NCI-H146 treated with DMSO at 0.1 percent for 48 hours (cell line): ENCODE results near the gene FBXL14.

Source experiments
- DNase-seq: peaks from one replicate; lab custom pipeline; 2025; ENCODE audit not compliant: unreplicated experiment; lab: John Stamatoyannopoulos, UW

Gene FBXL14, protein sequence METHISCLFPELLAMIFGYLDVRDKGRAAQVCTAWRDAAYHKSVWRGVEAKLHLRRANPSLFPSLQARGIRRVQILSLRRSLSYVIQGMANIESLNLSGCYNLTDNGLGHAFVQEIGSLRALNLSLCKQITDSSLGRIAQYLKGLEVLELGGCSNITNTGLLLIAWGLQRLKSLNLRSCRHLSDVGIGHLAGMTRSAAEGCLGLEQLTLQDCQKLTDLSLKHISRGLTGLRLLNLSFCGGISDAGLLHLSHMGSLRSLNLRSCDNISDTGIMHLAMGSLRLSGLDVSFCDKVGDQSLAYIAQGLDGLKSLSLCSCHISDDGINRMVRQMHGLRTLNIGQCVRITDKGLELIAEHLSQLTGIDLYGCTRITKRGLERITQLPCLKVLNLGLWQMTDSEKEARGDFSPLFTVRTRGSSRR

DNA sequence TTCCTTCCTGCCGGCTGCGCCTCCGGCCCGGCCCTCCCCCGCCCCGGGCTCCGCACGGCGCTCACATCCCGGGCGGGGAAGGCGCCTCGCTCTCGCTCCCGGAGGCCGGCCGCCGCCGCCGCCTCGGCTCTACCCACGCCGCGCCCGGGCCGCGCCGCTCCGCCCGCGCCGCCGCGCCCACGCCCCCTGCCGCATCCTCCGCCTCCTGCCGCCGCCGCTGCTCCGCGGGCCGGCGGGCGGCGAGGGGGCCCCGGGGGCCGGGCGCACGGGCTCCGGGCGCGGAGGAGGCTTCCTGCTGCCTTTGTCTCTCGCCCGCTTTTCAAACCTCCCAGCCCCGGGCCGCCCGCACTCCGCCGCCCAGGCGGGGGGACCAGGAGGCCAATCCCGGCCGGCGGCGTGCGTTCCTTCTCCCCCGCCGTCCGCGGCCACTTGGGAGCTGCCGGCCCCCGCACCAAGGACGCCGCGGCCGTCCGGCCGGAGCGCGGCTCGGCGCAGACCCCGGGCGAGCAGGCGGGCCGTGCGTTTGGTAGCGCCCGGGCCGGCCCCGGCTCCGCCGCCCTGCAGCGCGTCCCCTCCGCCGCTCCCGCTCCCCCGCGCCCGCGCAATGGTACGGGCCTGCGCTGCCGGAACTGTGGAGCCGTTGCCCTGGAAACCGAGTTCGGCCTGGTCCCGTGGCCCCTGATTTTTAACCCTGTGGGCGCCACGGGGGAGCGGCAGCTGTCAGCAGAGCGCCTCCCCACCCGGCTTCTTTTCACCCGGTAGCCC is at the start of gene FBXL14:
FBXL14 (minus strand) TSS at position 321 of the 765 bp plus-strand sequence. CDS start 515 bp downstream, outside the sequence.
- DNase-seq: peak; percentile 77

DNA sequence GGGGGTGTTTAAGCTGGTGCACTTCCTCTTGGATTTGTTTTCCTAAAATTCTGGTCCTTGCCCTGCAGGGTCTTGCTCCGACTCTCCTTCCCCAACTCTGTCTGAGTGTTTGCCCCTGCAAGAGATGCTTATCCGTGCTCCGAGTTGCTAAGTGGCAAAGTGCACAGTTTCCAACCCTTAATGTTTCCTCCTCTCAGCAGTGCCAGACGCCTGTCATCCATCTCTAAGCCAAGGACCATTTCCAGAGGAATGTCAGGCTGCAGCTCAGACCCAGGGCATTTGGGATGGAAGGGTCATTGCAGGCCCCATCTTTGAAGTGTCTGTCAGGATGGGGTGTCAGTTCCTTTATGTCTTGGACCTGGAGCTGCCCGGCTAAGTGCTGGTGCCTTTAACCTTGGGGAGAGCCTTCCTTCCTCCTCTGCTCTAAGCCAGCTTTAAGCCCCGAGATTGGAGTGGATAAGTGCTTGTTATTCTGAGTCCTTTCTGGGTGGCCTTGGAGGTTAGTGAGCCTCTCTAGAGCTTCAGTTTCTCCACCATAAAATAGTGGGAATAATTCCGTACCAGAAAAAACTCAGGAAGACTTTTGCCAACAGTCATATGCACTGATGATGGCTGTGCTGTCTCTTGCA is 49.6 kb upstream of the FBXL14 start:
- no peak for DNase-seq

DNA sequence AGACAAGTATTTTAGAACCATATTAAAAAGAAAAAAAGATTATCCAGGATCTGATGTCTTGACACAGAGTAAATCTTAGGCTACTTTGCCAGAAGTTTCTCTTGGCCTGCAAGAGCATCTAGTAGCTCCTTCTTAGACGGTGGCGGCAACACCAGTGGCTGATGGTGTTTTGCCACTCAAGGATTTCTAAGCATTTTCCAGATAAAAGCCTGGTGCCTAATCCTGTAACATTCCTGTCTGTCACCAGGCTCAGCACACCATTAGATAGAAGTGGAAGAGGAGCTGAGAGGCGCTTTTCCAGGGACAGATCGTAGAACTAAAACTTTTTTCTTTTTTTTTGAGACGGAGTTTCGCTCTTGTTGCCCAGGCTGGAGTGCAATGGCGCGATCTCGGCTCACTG is 48.7 kb upstream of the FBXL14 start:
- no peak for DNase-seq

DNA sequence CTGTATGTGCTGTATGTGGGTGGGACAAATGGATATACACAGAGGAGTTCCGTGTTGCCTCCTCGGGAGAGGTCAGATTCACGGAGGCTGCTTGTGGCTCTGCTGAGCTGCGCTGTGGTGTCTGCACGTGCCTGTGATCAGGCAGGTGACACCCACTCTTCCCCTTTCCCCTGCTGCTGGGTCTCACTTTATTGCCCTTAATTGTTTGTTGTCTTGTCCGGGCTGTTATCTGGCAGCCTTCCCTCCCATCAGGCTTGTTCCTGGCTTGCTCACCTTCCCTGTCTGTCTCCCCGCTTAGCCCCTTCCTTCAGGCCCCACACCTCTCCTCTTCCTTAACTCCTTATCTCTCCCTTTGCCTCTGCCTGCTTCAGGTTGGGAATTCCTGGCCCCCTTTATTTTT is 48.1 kb upstream of the FBXL14 start:
- no peak for DNase-seq

DNA sequence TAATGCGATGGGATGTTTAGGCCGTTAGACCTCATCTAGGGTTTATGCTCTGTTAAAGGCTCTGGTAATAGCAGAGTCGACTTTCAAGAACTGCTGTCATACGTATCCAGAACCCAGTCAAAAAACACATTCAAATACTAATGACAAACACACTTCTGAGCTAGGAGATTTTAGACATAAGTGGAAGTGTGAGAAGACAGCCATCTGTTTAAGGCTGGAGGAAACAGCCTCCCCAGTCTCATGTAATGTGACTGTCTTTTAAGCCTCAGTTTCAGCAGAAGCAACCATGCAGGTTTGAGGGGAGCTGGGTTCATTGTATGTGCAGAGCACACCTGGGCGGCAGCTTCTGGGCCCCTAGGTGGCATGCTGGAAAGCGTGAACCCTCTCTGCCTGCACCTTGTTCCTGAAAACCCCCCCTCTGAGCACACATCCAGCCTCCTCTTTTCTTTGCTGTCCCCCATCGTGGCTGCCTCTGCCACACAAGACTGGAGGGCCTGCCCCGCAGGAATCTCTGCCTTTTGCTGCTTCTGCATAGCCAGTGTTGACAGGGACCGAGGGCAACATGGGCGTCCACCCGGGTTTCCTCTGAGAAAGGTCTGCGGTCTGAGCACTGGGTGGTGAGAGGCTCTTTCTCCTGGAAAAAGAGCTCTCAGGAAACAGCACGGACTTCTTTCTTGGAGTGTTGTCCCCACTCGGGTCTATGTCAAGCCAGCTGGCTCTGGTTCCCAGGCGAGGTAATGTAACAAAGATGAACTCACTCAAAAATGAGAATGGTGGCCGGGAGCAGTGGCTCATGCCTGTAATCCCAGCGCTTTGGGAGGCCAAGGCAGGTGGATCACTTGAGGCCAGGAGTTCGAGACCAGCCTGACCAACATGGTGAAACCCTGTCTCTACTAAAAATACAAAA is 46.2 kb upstream of the FBXL14 start:
- no peak for DNase-seq

DNA sequence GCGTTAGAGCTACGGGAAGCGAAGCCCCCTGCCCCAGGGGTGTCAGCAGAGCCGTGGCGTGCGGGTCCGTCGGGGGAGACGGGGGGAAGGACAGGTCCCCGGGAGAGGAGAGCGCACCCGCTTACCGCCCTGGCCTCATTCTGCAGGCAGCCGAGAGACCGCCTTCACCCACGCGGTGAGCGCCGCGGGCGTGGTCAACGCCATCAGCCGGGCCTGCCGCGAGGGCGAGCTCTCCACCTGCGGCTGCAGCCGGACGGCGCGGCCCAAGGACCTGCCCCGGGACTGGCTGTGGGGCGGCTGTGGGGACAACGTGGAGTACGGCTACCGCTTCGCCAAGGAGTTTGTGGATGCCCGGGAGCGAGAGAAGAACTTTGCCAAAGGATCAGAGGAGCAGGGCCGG is 45.2 kb upstream of the FBXL14 start:
- no peak for DNase-seq

DNA sequence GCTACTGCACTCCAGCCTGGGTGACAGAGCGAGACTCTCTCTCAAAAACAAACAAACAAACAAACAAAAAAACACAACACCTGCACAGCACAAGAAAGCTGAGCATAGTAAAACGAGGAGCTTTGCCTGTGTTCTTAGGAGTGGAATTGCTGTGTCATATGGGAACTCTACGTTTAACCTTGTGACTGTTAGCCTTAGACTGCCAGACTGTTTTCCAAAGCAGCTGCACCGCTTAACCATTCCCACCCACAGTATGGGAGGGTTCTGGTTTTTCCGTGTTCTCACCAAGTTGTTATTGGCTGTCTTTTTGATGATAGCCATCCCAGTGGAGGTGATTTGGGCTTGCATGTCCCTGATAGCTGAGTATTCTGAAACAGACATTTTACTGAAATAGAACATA is 43.8 kb upstream of the FBXL14 start:
- DNase-seq: no peak

DNA sequence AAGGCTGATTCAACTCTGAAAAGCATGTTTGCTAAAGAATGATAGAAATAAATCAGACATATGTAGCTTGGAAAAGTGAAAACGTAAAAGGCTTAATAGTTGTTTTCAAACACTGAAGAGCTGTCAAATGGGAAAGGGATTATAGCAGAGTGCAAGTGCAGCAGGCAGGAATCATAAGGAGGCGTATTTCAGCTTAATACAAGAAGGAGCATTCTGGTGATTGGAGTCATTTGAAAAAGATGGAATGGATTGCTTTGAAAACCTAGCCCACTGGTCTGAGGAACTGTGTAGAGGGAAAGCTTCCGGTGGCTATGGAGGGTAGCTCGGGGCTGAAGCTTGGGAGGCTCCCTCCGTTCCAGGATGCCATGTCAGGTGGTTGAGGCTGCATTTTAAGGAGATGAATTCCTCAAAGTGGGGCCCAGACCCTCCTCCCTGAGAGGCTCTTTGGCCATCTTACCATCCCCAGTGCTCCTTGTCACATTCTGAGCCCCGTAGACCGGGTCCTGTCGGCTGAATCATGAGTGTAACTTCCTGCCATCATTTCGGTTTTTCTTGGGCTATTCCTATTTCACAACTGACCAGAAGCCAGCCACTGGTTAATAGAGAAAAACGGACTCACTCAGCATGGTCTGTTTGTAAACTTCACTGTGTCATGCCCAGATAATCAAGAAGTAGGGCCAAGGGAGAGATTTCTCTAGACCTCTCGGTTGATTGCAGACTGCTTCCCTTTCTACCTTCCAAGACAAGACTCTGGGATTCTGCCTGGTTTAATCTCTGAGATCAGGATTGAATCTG is 41.1 kb upstream of the FBXL14 start:
- no peak for DNase-seq

DNA sequence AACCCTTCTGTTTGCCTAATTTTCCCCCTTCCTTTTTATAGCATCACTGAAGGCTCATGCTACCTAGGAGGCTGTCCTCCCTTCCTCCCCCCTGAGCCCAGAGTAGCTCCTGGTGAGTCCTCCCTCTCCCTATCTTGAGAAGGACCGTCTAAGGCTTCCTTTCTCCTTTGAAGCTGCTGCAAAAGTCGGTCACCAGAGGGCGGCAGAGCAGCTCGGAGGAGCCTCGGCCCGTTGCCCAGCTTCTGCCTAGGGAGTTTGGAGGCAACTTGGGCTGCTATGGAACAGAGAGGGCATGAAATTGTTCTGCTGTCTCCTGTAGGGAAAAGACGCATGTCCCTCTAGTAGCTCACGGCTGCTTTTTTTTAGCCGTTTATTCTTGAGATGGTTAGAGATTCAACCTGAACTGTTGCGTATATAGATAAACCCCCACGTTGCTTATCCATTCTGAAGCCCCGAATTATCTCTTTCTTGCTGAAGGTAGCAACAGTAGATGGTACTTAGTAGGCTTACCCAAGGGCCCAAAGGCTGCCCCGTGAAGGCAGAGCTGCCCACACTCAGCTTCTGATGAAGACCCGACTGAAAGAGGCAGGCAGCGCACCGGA is 40.3 kb upstream of the FBXL14 start:
- peak; percentile 32 for DNase-seq

DNA sequence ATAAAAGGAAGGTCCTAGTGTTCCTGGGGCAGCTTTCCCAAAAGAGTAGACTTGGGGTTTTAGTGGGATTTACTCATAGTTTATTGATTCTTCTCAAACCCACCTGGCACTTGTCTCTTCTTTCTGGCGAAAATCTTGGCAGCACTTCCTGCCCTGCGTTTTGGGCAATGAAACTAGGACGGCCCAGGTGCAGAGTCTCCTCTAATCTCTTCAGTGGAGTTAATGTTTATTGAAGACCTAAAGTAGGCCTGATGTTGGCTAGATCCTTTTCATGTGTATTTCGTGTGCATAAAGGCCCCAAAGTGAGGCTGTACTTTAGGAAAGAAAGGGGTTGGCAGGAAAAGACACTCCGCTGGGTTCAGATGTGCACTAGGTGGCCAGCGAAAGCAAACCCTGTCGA is 39.8 kb upstream of the FBXL14 start:
- no peak for DNase-seq

DNA sequence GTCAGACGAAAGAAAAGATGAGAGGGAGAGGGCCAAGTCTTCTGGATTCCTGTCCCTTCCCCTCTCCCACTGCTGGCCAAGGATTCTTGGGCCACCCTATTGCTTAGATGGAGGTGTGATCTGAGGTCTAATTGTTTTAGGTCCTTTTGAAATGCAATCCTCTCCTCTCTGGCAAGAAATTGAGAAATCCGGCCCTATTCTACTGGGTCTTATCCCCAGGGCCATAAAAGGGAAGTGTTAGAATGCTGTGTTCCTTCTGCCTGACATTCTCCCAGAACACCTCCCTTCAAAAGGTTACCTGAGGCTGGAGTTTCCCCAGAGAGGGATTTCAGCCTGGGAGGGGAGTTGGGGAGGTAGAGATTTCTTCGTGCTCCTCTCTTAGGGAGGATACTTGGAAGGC is 39.1 kb upstream of the FBXL14 start:
- DNase-seq: no peak

DNA sequence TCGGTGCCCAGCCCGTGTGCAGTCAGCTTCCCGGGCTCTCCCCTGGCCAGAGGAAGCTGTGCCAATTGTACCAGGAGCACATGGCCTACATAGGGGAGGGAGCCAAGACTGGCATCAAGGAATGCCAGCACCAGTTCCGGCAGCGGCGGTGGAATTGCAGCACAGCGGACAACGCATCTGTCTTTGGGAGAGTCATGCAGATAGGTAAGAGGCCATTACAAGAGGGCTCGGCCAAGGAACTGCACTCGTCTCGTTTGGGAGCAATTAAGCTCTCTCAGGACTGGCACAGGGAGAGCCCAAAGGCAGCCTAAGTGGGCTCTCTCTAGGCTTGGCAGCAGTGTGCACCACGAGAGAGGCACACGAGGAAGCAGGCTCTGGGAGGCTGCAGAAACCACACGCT is 38.3 kb upstream of the FBXL14 start:
- no peak for DNase-seq

DNA sequence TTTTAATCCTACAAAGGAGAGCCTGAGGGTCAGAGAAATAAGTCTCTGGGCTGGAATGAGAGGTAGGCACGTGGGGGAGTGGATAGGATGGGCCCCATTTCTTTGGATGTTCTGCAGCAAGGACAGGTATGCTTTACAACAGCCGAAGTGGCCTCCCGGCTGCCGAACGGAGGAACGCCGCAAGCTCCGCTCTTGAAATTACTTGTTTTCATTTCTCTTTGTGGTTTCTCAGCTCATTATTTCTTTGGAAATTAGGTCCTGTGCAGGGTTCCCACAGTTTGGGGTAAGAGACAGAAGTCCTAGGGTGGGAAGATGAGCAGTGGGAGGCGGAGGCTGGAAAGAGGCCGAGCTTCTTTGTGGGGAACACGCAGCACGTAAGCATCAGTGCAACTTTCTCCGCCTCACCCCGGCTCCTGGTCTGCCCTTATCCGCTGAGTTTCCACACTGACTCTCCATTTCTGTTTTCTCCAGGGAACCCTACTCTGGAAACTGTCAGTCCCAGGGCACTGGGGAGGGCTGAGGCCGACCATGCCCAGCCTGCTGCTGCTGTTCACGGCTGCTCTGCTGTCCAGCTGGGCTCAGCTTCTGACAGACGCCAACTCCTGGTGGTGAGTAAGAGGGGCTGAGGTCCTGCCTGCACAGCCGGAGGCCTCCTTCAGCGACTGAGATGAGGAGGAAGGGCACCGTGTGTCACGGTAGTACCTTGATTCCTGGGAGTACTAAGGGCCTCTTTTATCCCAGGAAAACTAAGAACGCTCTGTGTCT is 36.6 kb upstream of the FBXL14 start:
- DNase-seq: no peak

DNA sequence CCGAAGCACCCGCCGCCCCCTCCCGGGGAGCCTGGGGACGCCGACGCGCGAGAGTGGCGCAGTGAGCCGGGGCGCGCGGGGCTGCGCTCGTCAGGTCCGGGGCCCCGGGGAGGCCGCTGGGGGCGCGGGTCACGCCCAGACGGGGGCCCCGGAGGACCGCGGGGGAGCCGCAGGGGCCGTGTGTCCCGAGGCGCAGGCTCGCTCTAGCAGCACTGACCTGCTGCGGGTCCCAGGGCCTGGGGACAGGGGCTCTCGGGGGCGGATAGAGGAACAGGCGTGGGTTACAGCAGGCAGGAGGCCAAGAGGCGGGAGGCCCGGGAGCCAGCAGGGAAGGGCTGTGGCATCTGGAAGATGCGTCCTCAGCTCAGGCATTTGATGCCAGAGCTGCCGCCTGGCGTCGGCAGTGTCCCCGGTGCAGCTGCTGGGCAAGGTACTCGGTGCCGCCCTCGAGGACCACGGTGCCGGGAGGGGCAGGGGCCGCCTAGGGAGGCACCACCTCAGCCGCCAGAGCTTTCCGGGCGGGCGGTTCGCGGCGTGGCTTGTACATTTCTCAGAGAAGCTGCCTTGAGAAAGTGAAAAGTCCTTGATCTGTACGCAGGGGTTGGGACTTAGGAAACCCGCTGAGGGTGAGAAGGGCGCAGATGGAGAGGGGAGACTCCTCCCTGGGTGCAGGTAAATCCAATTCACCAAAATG is 35.9 kb upstream of the FBXL14 start:
- peak; percentile 26 for DNase-seq

DNA sequence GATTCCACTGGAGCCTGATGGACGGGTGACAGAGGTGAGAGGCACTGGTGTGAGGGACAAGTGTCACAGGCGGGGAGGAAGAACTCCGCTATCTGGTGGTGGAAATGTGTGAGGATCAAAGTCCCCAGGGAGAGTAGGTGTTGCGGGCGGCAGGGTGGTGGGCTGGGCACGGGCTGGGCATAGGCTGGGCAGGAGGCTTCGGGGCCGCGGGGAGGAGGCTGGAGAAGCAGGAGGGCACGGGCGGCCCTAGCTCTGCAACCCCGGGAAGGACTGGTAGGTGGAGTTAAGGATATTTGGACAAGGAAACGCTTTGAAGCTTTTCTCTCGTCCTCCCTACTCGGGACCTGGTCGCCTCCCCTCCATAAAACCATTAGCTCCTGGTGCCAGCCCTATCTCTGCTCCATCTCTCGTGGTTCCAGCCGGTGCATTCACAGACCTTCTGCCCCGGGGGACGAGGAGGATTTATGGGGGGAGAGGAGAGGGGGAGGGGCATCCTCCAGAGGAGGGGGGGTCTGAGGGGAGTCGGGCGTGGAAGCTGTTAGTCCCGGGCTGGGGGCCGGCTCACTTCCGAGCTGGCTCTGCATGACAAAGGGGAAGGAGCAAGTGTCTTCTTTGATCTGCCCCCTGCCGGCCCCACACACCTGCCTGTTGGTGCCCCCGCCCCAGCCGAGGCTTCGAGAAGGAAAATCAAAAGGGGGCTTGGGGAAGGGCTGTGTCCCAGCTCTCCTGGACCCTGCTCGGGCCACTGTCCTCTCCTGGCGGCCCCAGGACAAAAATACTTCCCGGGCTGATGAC is 35.2 kb upstream of the FBXL14 start:
- peak; percentile 51 for DNase-seq

DNA sequence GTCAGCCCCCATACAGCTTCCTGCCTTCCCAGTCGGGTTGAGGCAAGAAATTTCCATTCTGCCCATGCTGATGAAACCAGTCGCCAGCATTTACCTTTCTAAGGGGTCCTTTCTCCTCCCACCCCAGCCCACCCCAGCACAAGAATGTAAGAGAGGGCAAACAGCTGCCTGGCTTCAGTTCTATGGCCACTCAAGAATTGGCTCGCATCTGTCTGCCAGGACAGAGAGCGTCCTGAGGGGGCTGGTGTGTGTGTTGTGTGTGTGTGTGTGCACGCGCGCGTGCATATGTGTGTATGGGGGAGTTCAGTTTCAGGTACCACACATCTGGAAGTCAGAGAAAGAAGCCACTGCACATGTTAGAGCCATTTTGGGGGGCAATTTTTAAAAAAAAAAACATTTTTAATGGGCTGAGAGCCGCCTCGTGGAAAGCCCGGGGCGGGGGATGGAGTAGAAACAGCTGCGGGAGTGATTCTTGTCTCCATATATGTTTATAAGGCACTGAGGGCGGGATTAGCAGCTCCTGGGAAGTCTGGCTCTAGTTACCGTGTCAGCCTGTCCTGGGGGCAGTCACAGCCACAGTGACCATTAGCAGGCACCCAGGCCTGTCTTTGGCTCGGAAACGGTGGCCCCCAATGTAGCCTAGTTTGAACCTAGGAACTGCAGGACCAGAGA is 34.4 kb upstream of the FBXL14 start, which contains the start of gene WNT5B:
WNT5B (plus strand) TSS at position 566 of the 672 bp plus-strand sequence. CDS start 2,124 bp downstream, outside the sequence.
- no peak for DNase-seq

DNA sequence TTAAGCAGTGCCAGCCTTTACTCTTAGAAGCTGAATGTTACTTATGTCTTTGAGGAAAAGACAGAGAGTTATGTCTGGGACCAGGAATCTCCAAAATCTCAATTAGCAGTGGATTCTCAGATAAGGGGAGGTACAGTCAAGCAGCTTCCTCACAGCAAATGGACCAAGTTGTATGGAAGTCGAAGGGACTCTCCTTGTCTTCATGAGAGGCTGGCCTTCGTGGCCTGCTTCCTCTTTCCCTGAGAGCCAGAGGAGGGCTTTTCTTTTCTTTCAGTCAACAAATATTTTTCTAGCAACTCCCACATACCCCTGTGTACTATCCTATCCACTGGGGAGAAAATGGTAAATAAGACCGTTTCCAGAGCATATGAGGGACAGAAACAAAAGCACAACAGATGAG is 28.0 kb upstream of the FBXL14 start:
- no peak for DNase-seq
